Left forelimb (tissue), 1 donor: Measurements from ENCODE around the gene PTPRN2.

Source experiments
- DNase-seq: peaks from one replicate; pipeline ENCODE4 v3.0.0-alpha.2; 2018; ENCODE audit warnings: low spot score

The PTPRN2 gene

DNA sequence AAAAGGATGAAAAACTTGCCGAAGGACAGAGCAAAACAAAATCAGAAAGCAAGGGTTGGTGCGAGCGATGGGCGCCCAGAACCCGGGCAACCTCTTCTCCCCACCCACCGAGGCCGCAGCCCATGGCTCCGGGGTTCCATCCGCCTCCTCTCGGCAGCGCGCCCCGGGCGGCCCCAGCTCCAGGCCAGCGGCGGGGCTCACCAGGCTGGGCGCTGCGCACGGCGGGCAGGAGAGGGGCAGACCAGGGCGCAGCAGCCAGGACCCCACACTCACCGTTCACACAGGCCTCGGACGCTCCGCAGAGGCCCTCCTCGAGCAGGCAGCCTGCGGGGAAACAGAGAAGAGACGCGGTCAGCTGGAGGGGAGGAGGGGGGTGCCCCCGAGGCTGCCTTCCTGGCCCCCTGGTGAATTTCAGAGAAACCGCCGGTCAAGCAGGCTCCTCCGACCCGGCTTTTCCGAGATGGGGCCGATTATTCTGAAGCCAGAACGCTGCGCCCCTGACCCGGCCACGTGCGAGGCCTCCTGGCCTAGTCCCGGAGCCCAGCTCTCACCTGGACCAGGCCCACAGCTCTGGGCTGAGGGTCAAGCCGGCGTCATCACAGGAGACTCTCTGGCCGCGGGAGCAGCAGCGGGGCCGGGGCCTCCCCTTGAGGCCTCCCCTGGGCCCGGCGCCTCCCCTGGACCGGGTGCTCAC, 98.0 kb downstream of the PTPRN2 start:
- no peak for DNase-seq

GRCh38 chr7:158488181-158488971, 99.2 kb downstream of the PTPRN2 start:
- no peak for DNase-seq

- no peak for DNase-seq
Observed at GRCh38 chr7:158487631-158488151, 99.9 kb downstream of the PTPRN2 start.

DNA sequence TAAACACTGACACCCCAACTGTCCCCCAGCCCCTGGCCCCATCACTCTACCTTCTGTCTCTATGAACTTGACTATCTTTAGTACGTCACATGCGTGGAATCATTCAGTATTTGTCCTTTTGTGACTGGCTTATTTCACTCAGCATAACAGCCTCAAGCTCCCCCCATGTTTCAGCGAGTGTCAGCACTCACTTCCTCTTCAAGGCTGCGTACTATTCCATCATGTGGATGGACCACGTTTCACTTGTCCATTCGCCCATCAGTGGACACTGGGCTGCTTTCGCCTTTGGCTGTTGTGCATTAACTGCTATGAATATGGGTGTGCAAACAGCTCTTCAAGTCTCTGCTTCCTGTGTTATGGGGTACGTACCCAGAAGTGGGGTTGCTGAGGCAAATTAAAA, 100.7 kb downstream of the PTPRN2 start:
- no peak for DNase-seq

GRCh38 chr7:158484801-158485531, 102.7 kb downstream of the PTPRN2 start:
- DNase-seq, result no peak

GRCh38 chr7:158482480-158482879, 105.1 kb downstream of the PTPRN2 start:
- DNase-seq, result no peak

- no peak for DNase-seq
Observed at GRCh38 chr7:158479664-158480025, 108.0 kb downstream of the PTPRN2 start.

GRCh38 chr7:158479021-158479663, 108.5 kb downstream of the PTPRN2 start:
- no peak for DNase-seq

DNA sequence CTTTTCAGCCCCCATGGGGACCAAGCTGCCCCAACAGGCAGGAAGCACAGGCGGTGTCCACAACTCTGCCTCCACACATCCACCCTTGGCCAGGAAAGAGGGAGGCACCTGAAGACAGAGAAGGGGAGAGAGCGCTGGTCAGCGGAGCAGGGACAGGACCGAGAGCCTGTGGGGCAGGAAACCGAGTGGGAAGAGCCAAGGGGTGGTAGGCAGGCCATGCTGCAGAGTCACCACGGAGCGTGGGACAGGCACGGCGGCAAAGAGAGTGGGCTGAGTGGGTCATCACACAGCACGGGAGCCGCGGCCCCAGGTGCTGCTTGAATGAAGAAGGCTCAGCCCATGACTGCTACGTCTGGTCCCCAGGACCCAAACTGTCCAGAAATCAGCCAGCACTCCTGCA, 109.8 kb downstream of the PTPRN2 start:
- DNase-seq, result no peak

DNA sequence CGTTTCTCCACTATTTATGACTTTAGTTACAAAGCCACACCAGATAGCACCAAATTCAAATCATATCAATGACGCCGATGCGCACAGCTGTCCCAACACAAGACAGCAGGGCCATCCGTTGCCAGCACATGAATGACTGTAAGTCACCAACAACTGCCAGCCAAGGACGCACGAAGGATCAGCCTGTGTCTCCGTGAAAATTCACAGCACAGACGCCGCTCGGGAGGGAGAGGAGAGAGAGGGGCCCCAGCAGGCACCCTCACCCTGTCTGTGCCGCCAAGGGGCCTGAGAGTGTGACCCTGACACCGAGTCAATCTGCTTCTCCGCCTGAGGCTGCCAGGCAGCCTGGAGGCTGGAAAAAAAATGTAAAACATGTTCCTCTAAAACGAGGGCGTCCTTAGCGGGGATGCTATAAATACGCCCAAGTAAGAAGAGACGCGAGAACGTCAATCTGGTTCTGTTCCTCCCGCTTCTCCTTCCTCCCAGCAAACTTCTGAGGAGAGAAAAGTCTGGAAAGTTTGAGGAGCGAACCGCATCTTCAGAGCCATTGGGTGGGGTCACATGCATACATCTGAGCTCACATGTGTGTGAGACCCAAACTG, 111.2 kb downstream of the PTPRN2 start:
- no peak for DNase-seq

GRCh38 chr7:158475679-158476052, 112.0 kb downstream of the PTPRN2 start:
- DNase-seq, result no peak

GRCh38 chr7:158475036-158475678, 112.5 kb downstream of the PTPRN2 start:
- DNase-seq, result no peak

DNA sequence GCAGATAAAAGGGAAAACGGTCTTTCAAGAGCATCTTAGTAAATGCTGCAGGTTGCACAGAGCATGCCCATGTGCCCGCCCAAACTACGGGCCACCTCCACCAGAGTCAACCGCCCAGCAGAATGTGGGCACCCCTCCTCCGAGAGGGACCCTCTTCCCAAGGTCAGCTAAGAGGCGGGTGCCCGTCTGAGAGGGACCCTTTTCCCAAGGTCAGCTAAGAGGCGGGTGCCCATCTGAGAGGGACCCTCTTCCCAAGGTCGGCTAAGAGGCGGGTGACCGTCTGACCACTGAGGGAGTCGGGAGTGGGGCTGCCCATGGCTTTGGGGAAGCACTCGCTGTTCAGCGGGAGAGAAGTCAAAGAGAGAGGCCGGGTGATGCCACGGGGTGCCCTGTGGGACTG, 113.1 kb downstream of the PTPRN2 start:
- no peak for DNase-seq

GRCh38 chr7:158473946-158474345, 113.7 kb downstream of the PTPRN2 start:
- no peak for DNase-seq

DNA sequence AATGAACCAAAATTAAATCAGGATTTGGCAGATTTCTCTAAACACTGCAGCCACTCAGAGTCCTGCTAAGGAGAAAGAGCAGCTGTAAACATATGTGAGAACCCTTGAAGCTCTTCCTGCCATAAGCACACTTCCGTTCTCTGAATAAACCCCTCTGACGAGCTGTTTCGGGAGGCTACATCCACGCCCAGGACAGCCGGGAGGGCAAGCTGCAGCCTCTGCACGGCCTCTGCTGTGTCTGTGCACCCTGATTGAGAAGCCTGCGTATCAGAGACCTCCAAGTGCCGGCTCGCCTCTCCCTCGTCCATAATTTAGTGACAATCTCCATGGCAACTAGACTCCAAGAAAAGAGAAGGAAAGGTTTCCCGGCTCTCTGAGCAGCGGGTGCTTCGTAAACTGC, 114.4 kb downstream of the PTPRN2 start:
- DNase-seq, result no peak

DNA sequence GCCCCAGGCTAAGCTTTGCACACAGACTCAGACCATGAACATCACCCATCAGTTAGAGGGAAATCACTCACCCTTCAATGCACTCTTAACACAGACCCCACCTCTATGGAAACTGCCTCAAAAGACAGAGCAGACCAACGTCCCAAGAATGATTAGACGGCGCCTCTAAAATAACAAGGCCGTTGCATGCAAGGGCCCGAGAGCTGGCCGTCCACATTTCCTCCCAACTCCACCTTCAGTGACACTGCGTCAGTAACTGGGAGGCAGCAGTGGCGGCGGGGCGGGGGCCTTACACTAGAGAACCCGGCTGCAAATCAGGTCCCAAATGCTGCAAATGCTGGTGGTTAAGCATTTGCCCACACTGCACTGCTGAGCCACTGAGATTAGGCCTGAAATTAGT, 115.0 kb downstream of the PTPRN2 start:
- no peak for DNase-seq

DNA sequence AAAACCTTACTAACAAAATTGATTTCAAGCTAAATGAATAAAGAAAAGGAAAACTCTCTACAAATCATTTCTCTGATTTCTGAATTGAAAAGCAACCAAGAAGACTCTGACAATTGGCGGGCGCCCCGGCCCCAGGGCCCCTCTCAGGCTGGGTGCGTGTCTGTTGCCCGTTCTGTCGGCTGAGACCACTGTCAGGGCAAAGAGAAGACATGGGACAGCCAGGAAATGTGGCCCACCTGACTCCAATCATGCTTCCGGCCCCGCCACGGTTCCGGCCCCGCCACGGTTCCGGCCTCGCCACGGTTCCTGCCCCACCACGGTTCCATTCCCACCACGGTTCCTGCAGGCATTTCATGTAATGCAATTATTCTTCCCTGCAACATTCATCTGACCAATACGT, 115.9 kb downstream of the PTPRN2 start:
- DNase-seq, result no peak

- DNase-seq, result no peak
Observed at GRCh38 chr7:158470336-158470735, 117.3 kb downstream of the PTPRN2 start.

GRCh38 chr7:158469396-158470051, 118.1 kb downstream of the PTPRN2 start:
- no peak for DNase-seq

DNA sequence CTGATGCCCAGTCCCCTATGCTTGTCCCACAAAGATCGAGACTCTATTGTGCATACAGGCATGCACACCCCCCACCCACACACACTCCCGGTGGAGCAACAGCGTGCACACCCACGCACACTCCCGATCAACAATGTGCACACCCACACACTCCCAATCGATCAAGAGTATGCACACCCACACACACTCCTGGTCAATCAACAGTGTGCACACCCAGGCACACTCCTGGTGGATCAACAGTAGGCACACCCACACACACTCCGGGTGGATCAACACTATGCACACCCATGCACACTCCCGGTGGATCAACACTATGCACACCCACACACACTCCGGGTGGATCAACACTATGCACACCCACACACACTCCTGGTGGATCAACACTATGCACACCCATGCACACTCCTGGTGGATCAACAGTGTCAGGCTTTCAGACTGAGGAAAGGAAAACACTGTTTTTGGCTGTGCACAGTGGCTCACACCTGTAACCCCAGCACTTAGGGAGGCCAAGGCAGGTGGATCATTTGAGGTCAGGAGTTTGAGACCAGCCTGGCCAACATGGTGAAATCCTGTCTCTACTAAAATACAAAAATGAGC, 118.8 kb downstream of the PTPRN2 start:
- no peak for DNase-seq
